Tibial nerve (tissue), 3 donors: Measurements from ENCODE around the gene ARHGAP20.

Experiments used
- POLR2A ChIP-seq, 2 donors: fragments of 450-650 bp; IDR thresholded peaks; one replicate each; pipeline ENCODE4 v1.6.1; 2017; ENCODE audit warnings: antibody characterized with exemption in 2 of 2, mild to moderate bottlenecking in 2 of 2, moderate library complexity in 2 of 2
- TF ChIP-seq, protein P1 (sequence below), 5 experiments: fragments of 200-600 bp in 3 of 5; fragments of 450-650 bp in 2 of 5; sonication (generic) in 3 of 5; IDR thresholded peaks; one replicate each; pipeline ENCODE4 v1.5.1; 2016 to 2019; ENCODE audit warnings: antibody characterized with exemption in 5 of 5, mild to moderate bottlenecking in 3 of 5, moderate library complexity in 2 of 5

DNA sequence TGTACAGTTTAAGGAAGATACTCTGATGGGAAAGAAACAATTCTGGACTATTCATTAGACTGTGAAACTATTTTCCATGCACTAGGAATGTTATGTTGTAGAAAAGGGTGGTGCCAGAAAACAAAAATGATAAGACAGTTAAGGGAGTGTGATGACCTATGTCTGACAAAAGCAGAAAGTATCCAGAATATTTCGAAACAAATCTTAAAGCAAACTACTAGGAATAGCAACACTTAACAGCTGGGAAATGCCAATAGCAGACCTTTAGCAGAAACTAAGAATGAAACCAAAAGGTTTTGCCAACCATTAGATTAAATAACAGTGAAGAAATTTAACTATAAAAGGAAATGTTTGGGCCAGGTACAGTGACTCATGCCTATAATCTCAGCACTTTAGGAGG, 3.3 kb upstream of the ARHGAP20 start:
- TF ChIP-seq, protein P1, sequence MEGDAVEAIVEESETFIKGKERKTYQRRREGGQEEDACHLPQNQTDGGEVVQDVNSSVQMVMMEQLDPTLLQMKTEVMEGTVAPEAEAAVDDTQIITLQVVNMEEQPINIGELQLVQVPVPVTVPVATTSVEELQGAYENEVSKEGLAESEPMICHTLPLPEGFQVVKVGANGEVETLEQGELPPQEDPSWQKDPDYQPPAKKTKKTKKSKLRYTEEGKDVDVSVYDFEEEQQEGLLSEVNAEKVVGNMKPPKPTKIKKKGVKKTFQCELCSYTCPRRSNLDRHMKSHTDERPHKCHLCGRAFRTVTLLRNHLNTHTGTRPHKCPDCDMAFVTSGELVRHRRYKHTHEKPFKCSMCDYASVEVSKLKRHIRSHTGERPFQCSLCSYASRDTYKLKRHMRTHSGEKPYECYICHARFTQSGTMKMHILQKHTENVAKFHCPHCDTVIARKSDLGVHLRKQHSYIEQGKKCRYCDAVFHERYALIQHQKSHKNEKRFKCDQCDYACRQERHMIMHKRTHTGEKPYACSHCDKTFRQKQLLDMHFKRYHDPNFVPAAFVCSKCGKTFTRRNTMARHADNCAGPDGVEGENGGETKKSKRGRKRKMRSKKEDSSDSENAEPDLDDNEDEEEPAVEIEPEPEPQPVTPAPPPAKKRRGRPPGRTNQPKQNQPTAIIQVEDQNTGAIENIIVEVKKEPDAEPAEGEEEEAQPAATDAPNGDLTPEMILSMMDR (IDR thresholded peaks at IDR 0.05): no peak
- no peak for TF ChIP-seq POLR2A (IDR thresholded peaks at IDR 0.05)
